ENCODE results near the gene AKR1C1. TPM values are rescaled to one million over a fixed set of nuclear protein-coding genes. Genes with fewer than 3 reads are reported as not detected.
A peak's percentile ranks its signal among the peaks of the same experiment; 100 is the strongest.
"Not testable (repeated sequence)": the region's sequence is repeated elsewhere in the genome, so short reads cannot be mapped to it uniquely, and the experiment has no call there.

Gene AKR1C1
- total RNA-seq: 48.7 TPM

GRCh38 chr10:4962876-4963814, at the start of gene AKR1C1:
TSS of gene AKR1C1 (plus strand) at chr10:4963415. CDS start at chr10:4963445, 30 bp downstream.
- DNase-seq (ENCODE audit: low spot score): peak; percentile 33

- DNase-seq (ENCODE audit: low spot score): no peak
Observed at GRCh38 chr10:4914213-4914850, 48.9 kb upstream of the AKR1C1 start.

- DNase-seq (ENCODE audit: low spot score): no peak
Observed at GRCh38 chr10:4916086-4916716, 47.0 kb upstream of the AKR1C1 start.

GRCh38 chr10:4918236-4918635, 45.0 kb upstream of the AKR1C1 start:
- no peak for DNase-seq (ENCODE audit: low spot score)

- DNase-seq (ENCODE audit: low spot score): not testable (repeated sequence)
Observed at GRCh38 chr10:4924482-4924881, 38.7 kb upstream of the AKR1C1 start.

- no peak for DNase-seq (ENCODE audit: low spot score)
Observed at GRCh38 chr10:4926400-4926799, 36.8 kb upstream of the AKR1C1 start.

GRCh38 chr10:4931587-4931986, 31.6 kb upstream of the AKR1C1 start:
- DNase-seq (ENCODE audit: low spot score): peak; percentile 63

GRCh38 chr10:4934391-4934987, 28.7 kb upstream of the AKR1C1 start:
- DNase-seq (ENCODE audit: low spot score): no peak

- no peak for DNase-seq (ENCODE audit: low spot score)
Observed at GRCh38 chr10:4937346-4937745, 25.9 kb upstream of the AKR1C1 start.

GRCh38 chr10:4939224-4940072, 23.8 kb upstream of the AKR1C1 start:
- DNase-seq (ENCODE audit: low spot score): no peak

- not testable (repeated sequence) for DNase-seq (ENCODE audit: low spot score)
Observed at GRCh38 chr10:4940073-4940428, 23.2 kb upstream of the AKR1C1 start.

GRCh38 chr10:4940909-4941308, 22.3 kb upstream of the AKR1C1 start:
- not testable (repeated sequence) for DNase-seq (ENCODE audit: low spot score)

- DNase-seq (ENCODE audit: low spot score): peak; percentile 25
Observed at GRCh38 chr10:4941540-4942330, 21.5 kb upstream of the AKR1C1 start.

GRCh38 chr10:4942931-4943330, 20.3 kb upstream of the AKR1C1 start:
- DNase-seq (ENCODE audit: low spot score): not testable (repeated sequence)

GRCh38 chr10:4943416-4943815, 19.8 kb upstream of the AKR1C1 start:
- not testable (repeated sequence) for DNase-seq (ENCODE audit: low spot score)

- no peak for DNase-seq (ENCODE audit: low spot score)
Observed at GRCh38 chr10:4943821-4944220, 19.4 kb upstream of the AKR1C1 start.

- DNase-seq (ENCODE audit: low spot score): no peak
Observed at GRCh38 chr10:4944841-4945240, 18.4 kb upstream of the AKR1C1 start.

GRCh38 chr10:4945766-4946717, 17.2 kb upstream of the AKR1C1 start:
- DNase-seq (ENCODE audit: low spot score): no peak

GRCh38 chr10:4947039-4947634, 16.1 kb upstream of the AKR1C1 start:
- DNase-seq (ENCODE audit: low spot score): no peak
